Heart left ventricle (tissue), 13 donors: ENCODE measurements around the gene METTL27.

ENCODE experiments used
- POLR2A ChIP-seq, 2 donors: fragments of 450-650 bp; IDR thresholded peaks; one replicate each; pipeline ENCODE4 v1.6.1; 2017; ENCODE audit warnings: antibody characterized with exemption in 2 of 2, mild to moderate bottlenecking in 2 of 2, moderate library complexity in 2 of 2
- TF ChIP-seq, protein P1 (sequence below), 12 donors: fragments of 200-600 bp; sonication (generic) in 4 of 12; IDR thresholded peaks; one replicate each; pipeline versions ENCODE4 v1.5.0 to v1.8.0; 2018 to 2022; ENCODE audit warnings: antibody characterized with exemption in 12 of 12, mild to moderate bottlenecking in 5 of 12
- donor health status: ischemic (EF 13 %, LVEDD 7.1; RV severe dilation, severe dysfunction).
- donor health status: DM: no; HTN: yes; CAD: no.
- donor health status: DM: no; HTN: no; CAD: no.
- donor health status: ischemic (EF 25% LVEDD 6.9; RV normal size, moderate dysfunction).
- donor health status: ischemic (EF 25% LVEDD 5.7; RV mildly dilated, moderate dysfunction).
- donor health status: ischemic (EF 35%, LVEDD 5.7; RV mildly dilated, moderate dysfunction).
- donor health status: nonischemic (EF 11% LVEDD 7.7; RV severe dilation, severe dysfunction).
- donor health status: DM: yes; HTN: yes; CAD: no.
- donor health status: PGD.
- donor health status: ischemic (EF 29% LVEDD 5.4; RV normal size, mild dysfunction).
- donor health status: nonischemic (EF 23%, LVEDD 6.1; RV moderate dilation, normal function).

DNA sequence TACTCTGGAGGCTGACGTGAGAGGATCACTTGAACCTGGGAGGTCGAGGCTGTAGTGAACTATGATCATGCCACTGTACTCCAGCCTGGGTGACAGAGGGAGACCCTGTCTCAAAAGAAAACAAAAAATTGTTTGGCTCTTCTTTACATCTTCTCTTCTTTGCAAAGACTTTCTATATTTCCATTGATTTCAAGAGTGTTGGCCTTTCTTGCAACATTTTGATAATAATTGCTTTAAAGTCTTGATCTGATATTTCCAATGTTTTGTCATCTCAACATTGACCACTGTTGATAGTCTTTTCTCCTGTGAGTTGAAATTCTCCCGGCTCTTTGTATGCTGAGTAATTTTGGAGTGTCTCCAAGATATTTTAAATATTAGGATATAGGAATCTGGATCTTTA lies 29.3 kb downstream of the METTL27 start:
- no peak for TF ChIP-seq POLR2A (IDR thresholded peaks at IDR 0.05)
- TF ChIP-seq, protein P1, sequence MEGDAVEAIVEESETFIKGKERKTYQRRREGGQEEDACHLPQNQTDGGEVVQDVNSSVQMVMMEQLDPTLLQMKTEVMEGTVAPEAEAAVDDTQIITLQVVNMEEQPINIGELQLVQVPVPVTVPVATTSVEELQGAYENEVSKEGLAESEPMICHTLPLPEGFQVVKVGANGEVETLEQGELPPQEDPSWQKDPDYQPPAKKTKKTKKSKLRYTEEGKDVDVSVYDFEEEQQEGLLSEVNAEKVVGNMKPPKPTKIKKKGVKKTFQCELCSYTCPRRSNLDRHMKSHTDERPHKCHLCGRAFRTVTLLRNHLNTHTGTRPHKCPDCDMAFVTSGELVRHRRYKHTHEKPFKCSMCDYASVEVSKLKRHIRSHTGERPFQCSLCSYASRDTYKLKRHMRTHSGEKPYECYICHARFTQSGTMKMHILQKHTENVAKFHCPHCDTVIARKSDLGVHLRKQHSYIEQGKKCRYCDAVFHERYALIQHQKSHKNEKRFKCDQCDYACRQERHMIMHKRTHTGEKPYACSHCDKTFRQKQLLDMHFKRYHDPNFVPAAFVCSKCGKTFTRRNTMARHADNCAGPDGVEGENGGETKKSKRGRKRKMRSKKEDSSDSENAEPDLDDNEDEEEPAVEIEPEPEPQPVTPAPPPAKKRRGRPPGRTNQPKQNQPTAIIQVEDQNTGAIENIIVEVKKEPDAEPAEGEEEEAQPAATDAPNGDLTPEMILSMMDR (IDR thresholded peaks at IDR 0.05), result no peak
